ENCODE data around the gene PARP3.

PARP3 gene

GRCh38 chr3:51968170-51968775 is 26.1 kb downstream of the PARP3 start:
- no peak for FAIRE-seq

GRCh38 chr3:51968883-51969678 is 26.9 kb downstream of the PARP3 start:
- FAIRE-seq = no peak

- no peak for FAIRE-seq
These were observed 27.7 kb downstream of the PARP3 start for GRCh38 chr3:51969841-51970240.

GRCh38 chr3:51970606-51971300 is 28.6 kb downstream of the PARP3 start:
- no peak for FAIRE-seq

GRCh38 chr3:51971350-51971749 is 29.2 kb downstream of the PARP3 start:
- no peak for FAIRE-seq

GRCh38 chr3:51974277-51974962 is 32.3 kb downstream of the PARP3 start:
- FAIRE-seq = no peak

- FAIRE-seq = no peak
These were observed 33.0 kb downstream of the PARP3 start, which contains the start of gene ABHD14A for GRCh38 chr3:51974963-51975851. ABHD14A (plus strand) TSS chr3:51975064; CDS start chr3:51975136, 72 bp downstream.

- no peak for FAIRE-seq
These were observed 33.8 kb downstream of the PARP3 start for GRCh38 chr3:51975852-51976549.

GRCh38 chr3:51977446-51978142 is 35.4 kb downstream of the PARP3 start:
- no peak for FAIRE-seq

GRCh38 chr3:51978143-51978502 is 36.0 kb downstream of the PARP3 start:
- no peak for FAIRE-seq

- FAIRE-seq = no peak
These were observed 38.1 kb downstream of the PARP3 start for GRCh38 chr3:51980253-51980652.

GRCh38 chr3:51982352-51982837 is 40.2 kb downstream of the PARP3 start:
- no peak for FAIRE-seq

- FAIRE-seq = no peak
These were observed 40.8 kb downstream of the PARP3 start, which contains the start of gene ACY1 for GRCh38 chr3:51982838-51983577. ACY1 (plus strand) TSS chr3:51983535; CDS start chr3:51984065, 530 bp downstream.

- no peak for FAIRE-seq
These were observed 41.6 kb downstream of the PARP3 start for GRCh38 chr3:51983578-51984268.

GRCh38 chr3:51984269-51984647 is 42.1 kb downstream of the PARP3 start:
- FAIRE-seq = no peak

- no peak for FAIRE-seq
These were observed 42.9 kb downstream of the PARP3 start for GRCh38 chr3:51985063-51985462.

- FAIRE-seq = no peak
These were observed 44.1 kb downstream of the PARP3 start for GRCh38 chr3:51986010-51986947.

- no peak for FAIRE-seq
These were observed 45.4 kb downstream of the PARP3 start for GRCh38 chr3:51987568-51987967.

Measured in A204.1 (cell line).